ENCODE data around the gene TMEM255B.
"Not testable (repeated sequence)": the region's sequence is repeated elsewhere in the genome, so short reads cannot be mapped to it uniquely, and the experiment has no call there.

The TMEM255B gene

GRCh38 chr13:113787694-113788093 lies 28.7 kb downstream of the TMEM255B start:
- DNase-seq (ENCODE audit: low read depth): no peak

GRCh38 chr13:113788413-113789135 lies 29.5 kb downstream of the TMEM255B start:
- DNase-seq (ENCODE audit: low read depth): no peak

GRCh38 chr13:113789167-113789566 lies 30.1 kb downstream of the TMEM255B start:
- no peak for DNase-seq (ENCODE audit: low read depth)

- not testable (repeated sequence) for DNase-seq (ENCODE audit: low read depth)
These were observed 30.9 kb downstream of the TMEM255B start for GRCh38 chr13:113789931-113790330.

- no peak for DNase-seq (ENCODE audit: low read depth)
These were observed 32.2 kb downstream of the TMEM255B start for GRCh38 chr13:113791226-113791625.

GRCh38 chr13:113791761-113792160 lies 32.7 kb downstream of the TMEM255B start:
- DNase-seq (ENCODE audit: low read depth): no peak

- DNase-seq (ENCODE audit: low read depth): no peak
These were observed 33.3 kb downstream of the TMEM255B start for GRCh38 chr13:113792236-113792770.

GRCh38 chr13:113792886-113793717 lies 34.1 kb downstream of the TMEM255B start:
- no peak for DNase-seq (ENCODE audit: low read depth)

- no peak for DNase-seq (ENCODE audit: low read depth)
These were observed 34.7 kb downstream of the TMEM255B start for GRCh38 chr13:113793718-113794085.

GRCh38 chr13:113794086-113794485 lies 35.1 kb downstream of the TMEM255B start:
- DNase-seq (ENCODE audit: low read depth): no peak

GRCh38 chr13:113794764-113795173 lies 35.7 kb downstream of the TMEM255B start:
- no peak for DNase-seq (ENCODE audit: low read depth)

GRCh38 chr13:113795362-113795761 lies 36.3 kb downstream of the TMEM255B start:
- not testable (repeated sequence) for DNase-seq (ENCODE audit: low read depth)

GRCh38 chr13:113796211-113796963 lies 37.4 kb downstream of the TMEM255B start:
- DNase-seq (ENCODE audit: low read depth): no peak

- DNase-seq (ENCODE audit: low read depth): no peak
These were observed 38.1 kb downstream of the TMEM255B start for GRCh38 chr13:113796964-113797676.

- DNase-seq (ENCODE audit: low read depth): no peak
These were observed 39.3 kb downstream of the TMEM255B start for GRCh38 chr13:113798200-113798811.

GRCh38 chr13:113800576-113800926 lies 41.5 kb downstream of the TMEM255B start:
- no peak for DNase-seq (ENCODE audit: low read depth)

- no peak for DNase-seq (ENCODE audit: low read depth)
These were observed 42.4 kb downstream of the TMEM255B start for GRCh38 chr13:113801289-113801961.

- peak; percentile 68 for DNase-seq (ENCODE audit: low read depth)
These were observed 43.1 kb downstream of the TMEM255B start for GRCh38 chr13:113802090-113802531.

- no peak for DNase-seq (ENCODE audit: low read depth)
These were observed 43.7 kb downstream of the TMEM255B start for GRCh38 chr13:113802761-113803160.

- DNase-seq (ENCODE audit: low read depth): no peak
These were observed 44.5 kb downstream of the TMEM255B start for GRCh38 chr13:113803409-113804016.

Data from fibroblast of the conjunctiva (primary cell).